K562 (cell line): ENCODE results near the gene NAV2. TPM values are rescaled to one million over a fixed set of nuclear protein-coding genes. Genes with fewer than 3 reads are reported as not detected.

Experiments
- ATF3 ChIP-seq, 2 experiments: fragments of 450-650 bp in 1 of 2; sonication (generic) in 1 of 2; formaldehyde crosslinking in 1 of 2; IDR thresholded peaks in 1 of 2; conservative IDR thresholded peaks in 1 of 2; 2 replicates each; pipeline versions ENCODE4 v1.6.1 to v1.8.1; 2016 to 2023; ENCODE audit warnings: mild to moderate bottlenecking in 2 of 2, moderate library complexity in 2 of 2, inconsistent platforms in 1 of 2, missing genetic modification reagents in 1 of 2
- CHD2 ChIP-seq: IDR thresholded peaks from 2 replicates; pipeline ENCODE4 v1.6.1; 2011; ENCODE audit warnings: low read depth, low read length
- CREM ChIP-seq: IDR thresholded peaks from 2 replicates; pipeline ENCODE4 v1.6.1; 2014; ENCODE audit warnings: antibody characterized with exemption, low read depth
- E2F3 ChIP-seq: fragments of 250-450 bp; sonication (Bioruptor Pico); IDR thresholded peaks from 2 replicates; pipeline ENCODE4 v1.4.0; 2020; ENCODE audit warnings: mild to moderate bottlenecking
- GABPA ChIP-seq: fragments of 200-800 bp; sonication (Bioruptor generic); conservative IDR thresholded peaks from 2 replicates; pipeline ENCODE4 v1.6.1; 2016; ENCODE audit warnings: low read depth, missing genetic modification characterization, missing compliant biosample characterization
- HMG20A ChIP-seq: fragments of 450-650 bp; formaldehyde crosslinking; conservative IDR thresholded peaks from 2 replicates; pipeline ENCODE4 v1.4.0; 2020; ENCODE audit warnings: mild to moderate bottlenecking, mixed read lengths
- HMGN3 ChIP-seq: IDR thresholded peaks from 2 replicates; pipeline ENCODE4 v1.6.1; 2011; ENCODE audit warnings: borderline replicate concordance, low read depth, mild to moderate bottlenecking, mixed read lengths, low read length; ENCODE audit not compliant: insufficient read length; ENCODE audit errors: extremely low read depth
- KAT2B ChIP-seq: IDR thresholded peaks from one replicate; pipeline ENCODE4 v1.6.1; 2012; ENCODE audit warnings: low read depth, mild to moderate bottlenecking, control low read depth, inconsistent platforms, low read length, moderate library complexity
- KHSRP ChIP-seq: fragments of 450-650 bp; IDR thresholded peaks from 2 replicates; pipeline ENCODE4 v1.6.1; 2017
- MEF2D ChIP-seq: conservative IDR thresholded peaks from 2 replicates; pipeline ENCODE4 v1.6.1; 2016; ENCODE audit warnings: low read depth, missing genetic modification characterization, missing compliant biosample characterization
- NEUROD1 ChIP-seq: fragments of 150-350 bp; IDR thresholded peaks from 2 replicates; pipeline ENCODE4 v1.6.1; 2014; ENCODE audit warnings: borderline replicate concordance, low read length, low read depth; ENCODE audit not compliant: partially characterized antibody
- RBM15 ChIP-seq: fragments of 200-400 bp; formaldehyde crosslinking; IDR thresholded peaks from 2 replicates; pipeline ENCODE4 v1.6.1; 2018; ENCODE audit warnings: mild to moderate bottlenecking, low read length, moderate library complexity; ENCODE audit not compliant: insufficient read depth
- REST ChIP-seq, 2 experiments: fragments of 450-650 bp; formaldehyde crosslinking in 1 of 2; IDR thresholded peaks; 2 replicates each; pipeline versions ENCODE4 v1.4.0 to v1.6.1; 2014 to 2020; ENCODE audit warnings: mild to moderate bottlenecking in 2 of 2, borderline replicate concordance in 1 of 2, low read depth in 1 of 2
- SIRT6 ChIP-seq: IDR thresholded peaks from one replicate; pipeline ENCODE4 v1.6.1; 2012; ENCODE audit warnings: low read depth, mild to moderate bottlenecking, control low read depth, inconsistent platforms, low read length, moderate library complexity
- SMARCE1 ChIP-seq: fragments of 450-650 bp; IDR thresholded peaks from 2 replicates; pipeline ENCODE4 v1.7.1; 2016; ENCODE audit warnings: mild to moderate bottlenecking
- SRSF3 ChIP-seq: fragments of 200-400 bp; formaldehyde crosslinking; IDR thresholded peaks from 2 replicates; pipeline ENCODE4 v1.6.1; 2016; ENCODE audit warnings: mild to moderate bottlenecking, low read length, moderate library complexity; ENCODE audit not compliant: insufficient read depth
- ZBED1 ChIP-seq: IDR thresholded peaks from 2 replicates; pipeline ENCODE4 v1.6.1; 2014
- ZFX ChIP-seq: sonication (generic); formaldehyde crosslinking; IDR thresholded peaks from 2 replicates; pipeline ENCODE4 v1.8.0; 2022; ENCODE audit warnings: mild to moderate bottlenecking, missing genetic modification reagents, moderate library complexity
- ZNF778 ChIP-seq: fragments of 450-650 bp; formaldehyde crosslinking; IDR thresholded peaks from 2 replicates; pipeline ENCODE4 v1.4.0; 2020; ENCODE audit warnings: mild to moderate bottlenecking, moderate library complexity
- ZNF830 ChIP-seq: fragments of 250-450 bp; sonication (Bioruptor Pico); IDR thresholded peaks from 2 replicates; pipeline ENCODE4 v1.5.0; 2021; ENCODE audit warnings: mild to moderate bottlenecking
- polyA plus RNA-seq, 8 experiments: library from polyadenylated mRNA; depleted of rRNA in 4 of 8; stranded (reverse) in 5 of 8; unstranded in 3 of 8; fragments of >200 nt; fragmentation: Nextera tagmentation in 2 of 8; fragmentation: Illumina TruSeq in 1 of 8; extraction: Ambion mirVana in 2 of 8; extraction: Trizol in 1 of 8; gene quantifications; 2 replicates each; pipeline versions ENCODE4 v1.2.1 to v1.2.3, GENCODE V29; 2011 to 2014; ENCODE audit warnings: inconsistent platforms in 1 of 8, missing spikeins in 1 of 8
- total RNA-seq, 7 experiments: library from RNA; depleted of rRNA in 6 of 7; stranded (reverse); fragments of >200 nt in 6 of 7; fragmentation: Illumina TruSeq in 2 of 7; extraction: Trizol in 2 of 7; gene quantifications; 2 replicates each; pipeline versions ENCODE4 v1.2.1 to v1.2.3, GENCODE V29; 2011 to 2021; ENCODE audit warnings: low replicate concordance in 1 of 7

Gene NAV2
- total and polyA plus RNA-seq, 9 of the 15 experiments (the other 6 are each of a cell fraction or from before 2014, with no cell fraction given): 0.03 to 0.35 (median 0.05) TPM

- no peak for TF ChIP-seq KAT2B
- TF ChIP-seq CREM: 0 out of 2 replicates have a peak, but pooled peaks have one; percentile 4
- TF ChIP-seq ZNF778: no peak
- TF ChIP-seq RBM15: no peak
- no peak for TF ChIP-seq ZBED1
- TF ChIP-seq ZFX (CRISPR knock-in tag): peak; percentile 77
- peak; percentile 16 for TF ChIP-seq NEUROD1
- TF ChIP-seq GABPA (tag): no peak
- TF ChIP-seq KHSRP: no peak
- TF ChIP-seq ATF3 (IDR thresholded peaks at IDR 0.05): peak; percentile 99
- TF ChIP-seq ATF3 (CRISPR knock-in tag; conservative IDR thresholded peaks at IDR 0.05): no peak; the same call in none of the 2 replicates
- no peak for TF ChIP-seq E2F3 (CRISPR knock-in tag)
- TF ChIP-seq ZNF830: no peak
- TF ChIP-seq MEF2D (tag): no peak
- no peak for TF ChIP-seq SRSF3
- TF ChIP-seq CHD2: no peak
- TF ChIP-seq SMARCE1: peak; percentile 97
- TF ChIP-seq HMGN3: no peak
- peak; percentile 73 for TF ChIP-seq REST (IDR thresholded peaks at IDR 0.05; ENCODE audit: borderline replicate concordance)
- no peak for TF ChIP-seq REST (CRISPR knock-in tag; IDR thresholded peaks at IDR 0.05; ENCODE audit: low read depth)
- no peak for TF ChIP-seq HMG20A
- no peak for TF ChIP-seq SIRT6
Measured at GRCh38 chr11:20112291-20113148, 399.9 kb downstream of the NAV2 start (continued).
